NCI-H69 (cell line): ENCODE results near the gene SLC38A3.

Experiments used
- DNase-seq: peaks from one replicate; lab custom pipeline; 2025; lab: John Stamatoyannopoulos, UW

The SLC38A3 gene

GRCh38 chr3:50267280-50267913 lies 62.3 kb downstream of the SLC38A3 start:
- peak; percentile 83 for DNase-seq

- DNase-seq: no peak
Observed at GRCh38 chr3:50268276-50268675, 63.2 kb downstream of the SLC38A3 start.

- peak; percentile 42 for DNase-seq
Observed at GRCh38 chr3:50268703-50269451, 63.8 kb downstream of the SLC38A3 start, which contains the start of gene SEMA3B. SEMA3B (plus strand) TSS chr3:50269147; CDS start chr3:50269241, 94 bp downstream.

- no peak for DNase-seq
Observed at GRCh38 chr3:50269460-50269859, 64.4 kb downstream of the SLC38A3 start.

GRCh38 chr3:50269977-50270413 lies 64.9 kb downstream of the SLC38A3 start:
- DNase-seq: no peak

- DNase-seq: no peak
Observed at GRCh38 chr3:50270422-50271224, 65.6 kb downstream of the SLC38A3 start.
